DND-41 (cell line): ENCODE data around the gene PLA2G2F.

Experiments used
- CTCF ChIP-seq: IDR thresholded peaks from 2 replicates; pipeline ENCODE4 v1.5.1; 2012; ENCODE audit warnings: borderline replicate concordance, low read length, moderate library complexity, mild to moderate bottlenecking; ENCODE audit not compliant: poor library complexity, severe bottlenecking; ENCODE audit errors: extremely low read depth
- EZH2 ChIP-seq: IDR thresholded peaks from 3 replicates; pipeline ENCODE4 v1.6.1; 2012; ENCODE audit warnings: borderline replicate concordance, low read depth, mild to moderate bottlenecking, moderate library complexity, low read length, inconsistent platforms; ENCODE audit not compliant: severe bottlenecking

GRCh38 chr1:20148571-20149500 is 9.7 kb downstream of the PLA2G2F start:
- TF ChIP-seq CTCF = no peak
- TF ChIP-seq EZH2 = no peak
